SU-DHL-6 (cell line): ENCODE measurements around the gene KAZN.

Source experiments
- H2AFZ ChIP-seq: fragments of 200-600 bp; sonication (generic); 2 replicates; pipeline ENCODE4 v1.6.1; 2014; ENCODE audit warnings: low read depth, mild to moderate bottlenecking, moderate library complexity, mixed read lengths, antibody characterized with exemption, low read length; ENCODE audit not compliant: severe bottlenecking
- H3F3A ChIP-seq: fragments of 200-600 bp; shearing (Covaris generic); 2 replicates; pipeline ENCODE4 v1.6.0; 2016; ENCODE audit warnings: antibody characterized with exemption, mild to moderate bottlenecking; ENCODE audit not compliant: insufficient read depth
- H3K27ac ChIP-seq: fragments of 200-600 bp; sonication (generic); 2 replicates; pipeline ENCODE4 v1.5.1; 2016; ENCODE audit warnings: low read depth, mild to moderate bottlenecking, low read length, moderate library complexity, mixed read lengths
- H3K27me3 ChIP-seq: fragments of 200-600 bp; sonication (generic), shearing (Covaris generic); 2 replicates; pipeline ENCODE4 v1.6.0; 2014; ENCODE audit warnings: mild to moderate bottlenecking, low read length
- H3K36me3 ChIP-seq: fragments of 200-600 bp; sonication (generic); 2 replicates; pipeline ENCODE4 v1.6.1; 2014; ENCODE audit warnings: mild to moderate bottlenecking, low read length, mixed read lengths
- H3K4me2 ChIP-seq: fragments of 300-600, 200-600 bp; shearing (Covaris generic), sonication (generic); 2 replicates; pipeline ENCODE4 v1.6.0; 2014; ENCODE audit warnings: low read length, low read depth, mild to moderate bottlenecking; ENCODE audit not compliant: poor library complexity, severe bottlenecking
- H3K4me3 ChIP-seq: fragments of 200-600 bp; sonication (generic); 2 replicates; pipeline ENCODE4 v1.5.1; 2014; ENCODE audit warnings: antibody characterized with exemption, low read length, mild to moderate bottlenecking, mixed read lengths; ENCODE audit not compliant: insufficient read depth, poor library complexity, severe bottlenecking
- H3K79me2 ChIP-seq: fragments of 200-600 bp; sonication (generic); 2 replicates; pipeline ENCODE4 v1.6.1; 2014; ENCODE audit warnings: mild to moderate bottlenecking, low read length, moderate library complexity; ENCODE audit not compliant: insufficient read depth
- H3K9ac ChIP-seq: fragments of 200-600 bp; sonication (generic); 2 replicates; pipeline ENCODE4 v1.7.0; 2014; ENCODE audit warnings: mild to moderate bottlenecking, low read length
- H3K9me2 ChIP-seq: fragments of 200-600 bp; sonication (generic); replicated peaks from 2 replicates; pipeline ENCODE4 v1.6.1; 2014; ENCODE audit warnings: low read length; ENCODE audit not compliant: insufficient read depth
- H3K9me3 ChIP-seq: fragments of 200-600 bp; sonication (generic); 2 replicates; pipeline ENCODE4 v1.6.1; 2014; ENCODE audit warnings: low read length, mixed read lengths; ENCODE audit not compliant: insufficient read depth
- H4K20me1 ChIP-seq: fragments of 200-600 bp; sonication (generic); 2 replicates; pipeline ENCODE4 v1.6.1; 2014; ENCODE audit warnings: low read depth, mild to moderate bottlenecking, antibody characterized with exemption, low read length, moderate library complexity, mixed read lengths
- CTCF ChIP-seq: fragments of 200-600 bp; sonication (generic); IDR thresholded peaks from one replicate; pipeline ENCODE4 v1.5.1; 2017; ENCODE audit warnings: antibody characterized with exemption, mild to moderate bottlenecking, low read length, moderate library complexity; ENCODE audit not compliant: insufficient read depth, poor library complexity, severe bottlenecking
- EZH2phosphoT487 ChIP-seq: fragments of 200-600 bp; sonication (generic), shearing (Covaris generic); conservative IDR thresholded peaks from 2 replicates; pipeline ENCODE4 v1.6.1; 2018; ENCODE audit warnings: mild to moderate bottlenecking, antibody characterized with exemption, low read length, moderate library complexity, mixed read lengths

Gene KAZN

GRCh38 chr1:14903922-14904321 lies 305.4 kb downstream of the KAZN start:
- Histone ChIP-seq H3K9me3 (no peaks in the 10 kb centered on the region), H3K4me3 (no peak overlapping the region), H3K79me2 (no peaks in the 10 kb centered on the region), H2AFZ (no peak overlapping the region), H3K4me2 (no peak overlapping the region), H3F3A (no peaks in the 10 kb centered on the region), H3K27me3 (no peaks in the 10 kb centered on the region), H3K27ac (no peak overlapping the region), H3K9me2 (no peaks in the 10 kb centered on the region), H3K9ac (no peak overlapping the region), H4K20me1 (no peaks in the 10 kb centered on the region), H3K36me3 (no peaks in the 10 kb centered on the region)
- TF ChIP-seq EZH2phosphoT487 = no peak
- TF ChIP-seq CTCF = no peak

- Histone ChIP-seq H3K9ac (no peak overlapping the region), H3K9me2 (no peaks in the 10 kb centered on the region), H3K27me3 (no peaks in the 10 kb centered on the region), H3K36me3 (no peaks in the 10 kb centered on the region), H3K9me3 (no peaks in the 10 kb centered on the region), H3K79me2 (no peaks in the 10 kb centered on the region), H3K4me2 (no peak overlapping the region), H3K4me3 (no peak overlapping the region), H4K20me1 (no peaks in the 10 kb centered on the region), H3F3A (no peaks in the 10 kb centered on the region), H2AFZ (no peak overlapping the region), H3K27ac (no peak overlapping the region)
- TF ChIP-seq EZH2phosphoT487 = no peak
Measured at GRCh38 chr1:14906665-14907064, 308.2 kb downstream of the KAZN start.

DNA sequence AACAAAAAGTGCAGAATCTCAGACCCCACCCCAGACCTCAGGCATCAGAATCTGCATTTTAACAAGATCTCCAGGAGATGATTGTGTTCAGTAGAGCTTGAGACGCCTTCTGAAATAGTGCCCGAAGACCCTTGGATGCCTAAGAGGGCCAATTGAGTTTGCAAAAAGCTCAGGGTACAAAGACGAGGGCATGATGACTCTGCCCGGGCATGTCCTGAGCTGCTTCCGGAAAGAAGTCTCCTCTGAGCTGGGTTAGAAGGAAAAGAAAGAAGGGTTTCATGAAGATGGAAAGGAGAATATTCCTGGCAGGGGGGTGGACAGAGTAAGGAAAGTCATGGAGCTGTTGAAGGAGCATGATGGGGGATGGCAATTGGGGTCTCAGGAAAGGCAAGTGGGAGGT lies 308.9 kb downstream of the KAZN start:
- no peaks in the 10 kb centered on the region for H3K27me3 ChIP-seq
- no peaks in the 10 kb centered on the region for H3K9me2 ChIP-seq
- H3K9me3 ChIP-seq = no peaks in the 10 kb centered on the region
- no peaks in the 10 kb centered on the region for H3F3A ChIP-seq
- H3K79me2 ChIP-seq = no peaks in the 10 kb centered on the region
- H3K4me2 ChIP-seq = no peak overlapping the region
- no peak overlapping the region for H3K9ac ChIP-seq
- no peaks in the 10 kb centered on the region for H4K20me1 ChIP-seq
- no peak overlapping the region for H3K27ac ChIP-seq
- TF ChIP-seq CTCF (no peak), EZH2phosphoT487 (no peak)
- H2AFZ ChIP-seq = no peak overlapping the region
- H3K4me3 ChIP-seq = no peak overlapping the region
- H3K36me3 ChIP-seq = no peaks in the 10 kb centered on the region

- H4K20me1 ChIP-seq = no peaks in the 10 kb centered on the region
- H3K4me3 ChIP-seq = no peak overlapping the region
- no peaks in the 10 kb centered on the region for H3F3A ChIP-seq
- H3K9me3 ChIP-seq = no peaks in the 10 kb centered on the region
- H3K9me2 ChIP-seq = no peaks in the 10 kb centered on the region
- H2AFZ ChIP-seq = no peak overlapping the region
- H3K27me3 ChIP-seq = no peaks in the 10 kb centered on the region
- H3K79me2 ChIP-seq = no peaks in the 10 kb centered on the region
- TF ChIP-seq CTCF = no peak
- TF ChIP-seq EZH2phosphoT487 = no peak
- H3K27ac ChIP-seq = no peak overlapping the region
- H3K9ac ChIP-seq = no peak overlapping the region
- no peaks in the 10 kb centered on the region for H3K36me3 ChIP-seq
- H3K4me2 ChIP-seq = no peak overlapping the region
Measured at GRCh38 chr1:14909273-14909672, 310.8 kb downstream of the KAZN start.
